Measurements from ENCODE around the gene PARM1. TPM values are rescaled to one million over a fixed set of nuclear protein-coding genes. Genes with fewer than 3 reads are reported as not detected.

Gene PARM1
- total RNA-seq, 1 experiment from 2014 or later: 1.1 TPM

GRCh38 chr4:74942251-74942917 is 9.5 kb downstream of the PARM1 start:
- no peak for DNase-seq (ENCODE audit: low spot score)

- DNase-seq (ENCODE audit: low spot score): no peak
Observed at GRCh38 chr4:74942918-74943253, 10.0 kb downstream of the PARM1 start.

- no peak for DNase-seq (ENCODE audit: low spot score)
Observed at GRCh38 chr4:74944354-74944793, 11.5 kb downstream of the PARM1 start.

- no peak for DNase-seq (ENCODE audit: low spot score)
Observed at GRCh38 chr4:74946196-74946595, 13.3 kb downstream of the PARM1 start.

- peak; percentile 21 for DNase-seq (ENCODE audit: low spot score)
Observed at GRCh38 chr4:74947798-74948197, 14.9 kb downstream of the PARM1 start.

GRCh38 chr4:74948236-74948635 is 15.3 kb downstream of the PARM1 start:
- peak; percentile 20 for DNase-seq (ENCODE audit: low spot score)

- no peak for DNase-seq (ENCODE audit: low spot score)
Observed at GRCh38 chr4:74950200-74950599, 17.3 kb downstream of the PARM1 start.

- DNase-seq (ENCODE audit: low spot score): no peak
Observed at GRCh38 chr4:74950882-74951281, 18.0 kb downstream of the PARM1 start.

- DNase-seq (ENCODE audit: low spot score): no peak
Observed at GRCh38 chr4:74953647-74954046, 20.7 kb downstream of the PARM1 start.

GRCh38 chr4:74958881-74959280 is 26.0 kb downstream of the PARM1 start:
- no peak for DNase-seq (ENCODE audit: low spot score)

GRCh38 chr4:74961230-74961629 is 28.3 kb downstream of the PARM1 start:
- no peak for DNase-seq (ENCODE audit: low spot score)

- DNase-seq (ENCODE audit: low spot score): no peak
Observed at GRCh38 chr4:74962584-74962983, 29.7 kb downstream of the PARM1 start.

GRCh38 chr4:74964311-74964710 is 31.4 kb downstream of the PARM1 start:
- no peak for DNase-seq (ENCODE audit: low spot score)

- no peak for DNase-seq (ENCODE audit: low spot score)
Observed at GRCh38 chr4:74967324-74967723, 34.4 kb downstream of the PARM1 start.

GRCh38 chr4:74968456-74969164 is 35.7 kb downstream of the PARM1 start:
- DNase-seq (ENCODE audit: low spot score): no peak

- no peak for DNase-seq (ENCODE audit: low spot score)
Observed at GRCh38 chr4:74969507-74970474, 36.9 kb downstream of the PARM1 start.

GRCh38 chr4:74970577-74970976 is 37.7 kb downstream of the PARM1 start:
- DNase-seq (ENCODE audit: low spot score): no peak

- DNase-seq (ENCODE audit: low spot score): no peak
Observed at GRCh38 chr4:74971862-74972261, 38.9 kb downstream of the PARM1 start.

- no peak for DNase-seq (ENCODE audit: low spot score)
Observed at GRCh38 chr4:74975082-74975481, 42.2 kb downstream of the PARM1 start.

- DNase-seq (ENCODE audit: low spot score): no peak
Observed at GRCh38 chr4:74975848-74976824, 43.2 kb downstream of the PARM1 start.
